Measurements from ENCODE around the gene CDH8.

Gene CDH8

DNA sequence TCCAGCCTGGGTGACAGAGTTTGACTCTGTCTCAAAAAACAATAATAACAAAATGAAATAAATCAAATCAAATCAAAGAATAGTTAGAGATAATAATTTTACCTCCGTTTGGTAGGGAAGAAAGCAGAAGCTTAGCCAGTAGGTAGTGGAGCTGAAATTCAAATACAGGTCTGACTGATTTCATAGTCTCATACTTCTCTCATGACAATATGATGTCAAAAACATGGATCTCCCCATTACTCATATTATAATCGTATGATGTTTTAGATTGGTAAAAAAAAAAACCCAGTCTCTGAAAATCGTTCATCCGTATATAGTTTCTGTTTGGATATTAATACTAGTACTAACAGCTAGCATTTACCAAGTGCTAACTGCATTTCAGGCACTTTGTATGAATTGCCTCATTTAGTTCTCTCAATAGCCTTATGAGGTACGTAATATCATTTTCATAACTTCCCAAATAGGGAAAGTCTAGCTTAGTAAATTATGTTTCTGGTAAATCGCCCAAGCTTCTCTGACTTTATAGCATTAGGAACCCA, 48.7 kb downstream of the CDH8 start:
- Histone ChIP-seq H3K9me3 (ENCODE audit: control insufficient read depth in 2 of 2, low read length in 2 of 2) (no peaks in the 10 kb centered on the region), H3K36me3 (ENCODE audit: control insufficient read depth in 2 of 2, insufficient read depth in 2 of 2, low read length in 2 of 2) (no peaks in the 10 kb centered on the region), H3K27me3 (ENCODE audit: control insufficient read depth in 1 of 2, insufficient read depth in 2 of 2, low read length in 2 of 2) (no peaks in the 10 kb centered on the region), H3K4me1 (ENCODE audit: control insufficient read depth, insufficient read depth, low read length) (no peaks in the 10 kb centered on the region), H3K9ac (ENCODE audit: low read length in 2 of 2) (no peak overlapping the region), H3K4me3 (ENCODE audit: low read length in 2 of 2) (no peak overlapping the region), H3K27ac (ENCODE audit: low read length) (no peak overlapping the region)

DNA sequence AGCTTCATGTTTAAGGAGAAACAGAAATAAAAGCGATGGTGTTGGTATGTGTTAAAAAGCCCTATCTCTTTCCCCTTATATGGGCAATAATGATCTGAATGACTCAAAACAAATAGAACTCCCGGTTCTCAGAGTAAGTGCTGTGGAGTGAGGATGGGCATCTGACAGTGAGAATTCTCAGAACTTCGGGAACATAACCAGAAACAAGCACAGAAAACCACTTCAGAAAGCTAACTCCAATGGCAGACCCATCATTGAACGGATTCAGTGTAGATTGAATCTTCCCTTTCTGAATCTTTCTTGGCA, 67.2 kb downstream of the CDH8 start:
- Histone ChIP-seq H3K27ac (ENCODE audit: low read length) (no peak overlapping the region), H3K9me3 (ENCODE audit: control insufficient read depth in 2 of 2, low read length in 2 of 2) (no peaks in the 10 kb centered on the region), H3K36me3 (ENCODE audit: control insufficient read depth in 2 of 2, insufficient read depth in 2 of 2, low read length in 2 of 2) (no peaks in the 10 kb centered on the region), H3K27me3 (ENCODE audit: control insufficient read depth in 1 of 2, insufficient read depth in 2 of 2, low read length in 2 of 2) (no peaks in the 10 kb centered on the region), H3K9ac (ENCODE audit: low read length in 2 of 2) (no peak overlapping the region), H3K4me1 (ENCODE audit: control insufficient read depth, insufficient read depth, low read length) (no peaks in the 10 kb centered on the region), H3K4me3 (ENCODE audit: low read length in 2 of 2) (no peak overlapping the region)

DNA sequence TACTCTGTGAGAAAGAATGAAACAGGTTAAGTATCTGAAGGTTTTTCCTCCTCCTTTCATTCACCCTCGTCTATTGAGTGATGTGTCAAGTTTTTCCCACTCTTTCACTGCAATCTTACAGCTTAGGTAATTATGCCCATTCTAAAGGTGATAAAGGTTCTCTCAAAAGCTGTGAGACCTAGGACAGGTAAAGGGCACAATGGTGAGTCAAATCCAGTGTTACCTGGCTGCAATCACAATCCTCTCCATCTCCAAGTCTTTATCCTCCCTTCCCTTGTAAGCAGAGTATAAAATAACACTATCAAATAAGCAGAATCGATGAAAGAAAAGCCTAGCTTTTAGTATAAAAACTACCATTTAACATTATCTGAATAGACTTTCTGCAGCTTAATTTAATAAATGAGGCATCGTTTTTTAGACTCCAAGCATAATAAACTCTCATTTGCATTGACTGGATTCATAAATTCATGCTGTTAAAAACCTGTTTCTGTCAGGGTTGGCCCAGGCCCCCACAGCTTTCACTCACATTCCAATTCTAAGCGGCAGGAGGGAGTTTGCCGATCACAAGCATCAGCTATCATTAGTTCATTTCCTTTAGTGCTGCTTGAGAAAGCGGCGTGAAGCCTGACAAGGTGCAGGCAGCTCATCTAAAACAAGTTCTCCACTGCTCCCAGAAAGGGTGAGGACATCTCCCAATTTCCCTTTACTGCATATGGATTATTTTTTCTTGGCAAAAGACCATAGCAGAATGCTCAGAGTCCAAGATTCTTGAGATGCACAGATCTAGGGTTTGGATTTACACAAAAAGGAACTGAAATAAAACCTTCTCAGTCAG, 67.8 kb downstream of the CDH8 start:
- no peaks in the 10 kb centered on the region for H3K27me3 ChIP-seq (ENCODE audit: control insufficient read depth in 1 of 2, insufficient read depth in 2 of 2, low read length in 2 of 2)
- no peaks in the 10 kb centered on the region for H3K4me1 ChIP-seq (ENCODE audit: control insufficient read depth, insufficient read depth, low read length)
- no peaks in the 10 kb centered on the region for H3K9me3 ChIP-seq (ENCODE audit: control insufficient read depth in 2 of 2, low read length in 2 of 2)
- no peak overlapping the region for H3K9ac ChIP-seq (ENCODE audit: low read length in 2 of 2)
- H3K4me3 ChIP-seq (ENCODE audit: low read length in 2 of 2): no peak overlapping the region
- no peaks in the 10 kb centered on the region for H3K36me3 ChIP-seq (ENCODE audit: control insufficient read depth in 2 of 2, insufficient read depth in 2 of 2, low read length in 2 of 2)
- no peak overlapping the region for H3K27ac ChIP-seq (ENCODE audit: low read length)

DNA sequence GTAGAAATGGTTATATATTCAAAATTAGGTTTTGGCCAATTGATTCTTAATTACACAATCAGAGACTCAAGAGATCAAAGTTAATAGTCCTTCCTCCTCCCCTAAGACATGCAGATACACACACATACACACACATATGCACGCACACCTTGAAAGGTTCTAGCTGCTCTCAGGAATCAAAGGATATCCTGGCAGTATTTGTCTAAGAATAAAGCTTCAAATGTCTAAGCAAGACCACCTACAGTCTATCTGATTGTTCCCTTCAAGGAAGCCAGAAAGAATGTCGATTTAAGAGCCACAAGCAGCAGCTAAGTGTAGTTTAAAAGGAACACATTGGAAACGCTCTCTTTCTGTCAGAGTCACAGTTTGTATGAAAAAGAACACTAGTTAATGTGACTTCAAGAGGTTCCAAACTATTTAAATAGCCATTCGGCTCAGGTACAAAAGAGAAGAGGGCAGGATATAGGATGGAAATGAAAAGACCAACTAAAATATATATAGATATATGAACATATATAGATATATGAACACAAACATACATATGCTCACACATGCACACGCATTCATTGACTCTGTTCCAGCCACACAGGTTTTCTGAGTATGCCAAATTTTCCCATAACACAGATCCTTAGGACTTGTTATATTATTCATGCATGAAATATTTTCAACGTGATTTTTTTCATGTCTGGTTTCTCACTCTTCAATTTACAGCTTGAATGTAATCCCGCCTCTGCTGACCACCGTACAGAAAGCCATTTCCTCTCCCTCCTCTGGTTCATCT, 79.0 kb downstream of the CDH8 start:
- H3K4me1 ChIP-seq (ENCODE audit: control insufficient read depth, insufficient read depth, low read length): no peaks in the 10 kb centered on the region
- no peaks in the 10 kb centered on the region for H3K27me3 ChIP-seq (ENCODE audit: control insufficient read depth in 1 of 2, insufficient read depth in 2 of 2, low read length in 2 of 2)
- H3K36me3 ChIP-seq (ENCODE audit: control insufficient read depth in 2 of 2, insufficient read depth in 2 of 2, low read length in 2 of 2): no peaks in the 10 kb centered on the region
- no peak overlapping the region for H3K9ac ChIP-seq (ENCODE audit: low read length in 2 of 2)
- no peak overlapping the region for H3K4me3 ChIP-seq (ENCODE audit: low read length in 2 of 2)
- no peaks in the 10 kb centered on the region for H3K9me3 ChIP-seq (ENCODE audit: control insufficient read depth in 2 of 2, low read length in 2 of 2)
- H3K27ac ChIP-seq (ENCODE audit: low read length): no peak overlapping the region

DNA sequence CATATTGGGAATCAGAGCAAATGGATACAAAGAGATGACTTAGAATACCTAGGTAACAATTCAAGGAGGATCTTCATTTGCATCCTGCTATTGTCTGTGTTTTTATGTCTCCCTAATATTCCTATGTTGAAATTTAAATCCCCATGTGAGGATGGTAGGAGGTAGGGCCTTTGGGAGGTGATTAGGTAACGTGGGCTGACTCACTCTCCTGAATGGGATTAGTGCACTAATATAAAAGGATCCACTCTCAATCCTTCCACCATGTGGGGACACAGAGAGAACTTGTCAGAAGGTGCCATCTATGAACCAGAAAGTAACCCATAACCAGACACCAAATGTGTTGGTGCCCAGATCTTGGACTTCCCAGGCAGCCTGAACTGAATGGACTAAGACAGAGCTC, 83.4 kb downstream of the CDH8 start:
- Histone ChIP-seq H3K36me3 (ENCODE audit: control insufficient read depth in 2 of 2, insufficient read depth in 2 of 2, low read length in 2 of 2) (no peaks in the 10 kb centered on the region), H3K9ac (ENCODE audit: low read length in 2 of 2) (no peak overlapping the region), H3K4me3 (ENCODE audit: low read length in 2 of 2) (no peak overlapping the region), H3K27me3 (ENCODE audit: control insufficient read depth in 1 of 2, insufficient read depth in 2 of 2, low read length in 2 of 2) (no peaks in the 10 kb centered on the region), H3K27ac (ENCODE audit: low read length) (no peak overlapping the region), H3K9me3 (ENCODE audit: control insufficient read depth in 2 of 2, low read length in 2 of 2) (no peaks in the 10 kb centered on the region), H3K4me1 (ENCODE audit: control insufficient read depth, insufficient read depth, low read length) (no peaks in the 10 kb centered on the region)

DNA sequence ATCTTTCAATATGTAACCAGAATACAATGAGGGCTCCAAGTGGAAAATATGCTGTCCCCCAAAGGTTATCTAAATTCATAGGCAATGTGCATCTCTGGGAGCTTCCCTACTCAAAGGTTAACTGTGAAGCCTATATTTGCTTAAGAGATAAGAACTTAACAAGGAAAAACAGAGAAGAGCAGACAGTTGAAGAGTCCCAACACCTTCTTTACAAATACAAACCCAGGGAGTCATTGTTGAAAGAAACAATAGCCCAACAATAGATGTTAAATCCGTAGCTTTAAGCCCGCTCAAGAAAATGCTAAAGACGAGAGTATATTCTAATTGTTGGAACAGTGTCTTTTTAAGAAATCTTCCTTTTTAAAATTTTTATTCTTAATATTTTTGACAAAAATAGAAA, 87.8 kb downstream of the CDH8 start:
- no peak overlapping the region for H3K4me3 ChIP-seq (ENCODE audit: low read length in 2 of 2)
- no peaks in the 10 kb centered on the region for H3K36me3 ChIP-seq (ENCODE audit: control insufficient read depth in 2 of 2, insufficient read depth in 2 of 2, low read length in 2 of 2)
- H3K9ac ChIP-seq (ENCODE audit: low read length in 2 of 2): no peak overlapping the region
- no peaks in the 10 kb centered on the region for H3K27me3 ChIP-seq (ENCODE audit: control insufficient read depth in 1 of 2, insufficient read depth in 2 of 2, low read length in 2 of 2)
- H3K27ac ChIP-seq (ENCODE audit: low read length): no peak overlapping the region
- H3K4me1 ChIP-seq (ENCODE audit: control insufficient read depth, insufficient read depth, low read length): no peaks in the 10 kb centered on the region
- H3K9me3 ChIP-seq (ENCODE audit: control insufficient read depth in 2 of 2, low read length in 2 of 2): no peaks in the 10 kb centered on the region

DNA sequence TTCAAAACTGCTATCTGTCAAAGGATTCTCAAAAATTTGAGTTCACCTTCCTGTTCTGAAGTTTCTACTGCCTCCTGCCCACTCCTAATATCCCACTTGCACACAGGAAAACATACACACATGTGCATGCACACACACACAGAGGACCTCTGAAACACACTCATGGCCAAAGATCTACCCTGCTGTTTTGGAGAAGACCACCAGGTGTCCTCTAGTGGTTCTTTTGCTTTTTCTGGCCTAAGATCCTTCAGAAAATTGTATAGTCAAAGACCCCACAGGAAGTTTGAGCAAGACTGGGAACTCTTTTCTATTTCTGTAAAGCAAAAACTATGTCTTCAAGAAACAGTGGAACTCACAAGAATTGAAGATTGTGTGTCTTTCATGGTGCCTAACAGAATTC, 90.2 kb downstream of the CDH8 start:
- Histone ChIP-seq H3K27me3 (ENCODE audit: control insufficient read depth in 1 of 2, insufficient read depth in 2 of 2, low read length in 2 of 2) (no peaks in the 10 kb centered on the region), H3K9me3 (ENCODE audit: control insufficient read depth in 2 of 2, low read length in 2 of 2) (no peaks in the 10 kb centered on the region), H3K4me1 (ENCODE audit: control insufficient read depth, insufficient read depth, low read length) (no peaks in the 10 kb centered on the region), H3K36me3 (ENCODE audit: control insufficient read depth in 2 of 2, insufficient read depth in 2 of 2, low read length in 2 of 2) (no peaks in the 10 kb centered on the region), H3K9ac (ENCODE audit: low read length in 2 of 2) (no peak overlapping the region), H3K27ac (ENCODE audit: low read length) (no peak overlapping the region), H3K4me3 (ENCODE audit: low read length in 2 of 2) (no peak overlapping the region)

DNA sequence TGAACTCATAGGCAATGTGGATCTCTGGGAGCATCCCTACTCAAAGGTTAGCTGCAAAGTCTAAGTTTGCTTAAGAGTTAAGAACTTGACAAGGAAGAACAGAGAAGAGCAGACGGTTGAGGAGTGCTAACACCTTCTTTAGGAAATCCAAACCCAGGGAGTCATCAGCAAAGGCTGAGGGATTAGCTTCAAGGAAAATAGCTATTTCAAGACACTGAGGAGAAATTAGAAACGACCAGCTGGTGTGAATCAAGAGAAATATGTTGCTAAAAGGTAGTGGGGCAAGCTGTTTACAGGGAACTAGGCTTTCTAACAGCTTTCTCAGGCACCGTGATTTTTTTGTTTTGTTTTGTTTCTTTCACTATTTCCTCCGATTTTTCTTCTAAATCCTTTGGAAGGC, 90.7 kb downstream of the CDH8 start:
- no peaks in the 10 kb centered on the region for H3K36me3 ChIP-seq (ENCODE audit: control insufficient read depth in 2 of 2, insufficient read depth in 2 of 2, low read length in 2 of 2)
- no peaks in the 10 kb centered on the region for H3K4me1 ChIP-seq (ENCODE audit: control insufficient read depth, insufficient read depth, low read length)
- no peak overlapping the region for H3K9ac ChIP-seq (ENCODE audit: low read length in 2 of 2)
- no peaks in the 10 kb centered on the region for H3K27me3 ChIP-seq (ENCODE audit: control insufficient read depth in 1 of 2, insufficient read depth in 2 of 2, low read length in 2 of 2)
- no peaks in the 10 kb centered on the region for H3K9me3 ChIP-seq (ENCODE audit: control insufficient read depth in 2 of 2, low read length in 2 of 2)
- H3K4me3 ChIP-seq (ENCODE audit: low read length in 2 of 2): no peak overlapping the region
- no peak overlapping the region for H3K27ac ChIP-seq (ENCODE audit: low read length)

DNA sequence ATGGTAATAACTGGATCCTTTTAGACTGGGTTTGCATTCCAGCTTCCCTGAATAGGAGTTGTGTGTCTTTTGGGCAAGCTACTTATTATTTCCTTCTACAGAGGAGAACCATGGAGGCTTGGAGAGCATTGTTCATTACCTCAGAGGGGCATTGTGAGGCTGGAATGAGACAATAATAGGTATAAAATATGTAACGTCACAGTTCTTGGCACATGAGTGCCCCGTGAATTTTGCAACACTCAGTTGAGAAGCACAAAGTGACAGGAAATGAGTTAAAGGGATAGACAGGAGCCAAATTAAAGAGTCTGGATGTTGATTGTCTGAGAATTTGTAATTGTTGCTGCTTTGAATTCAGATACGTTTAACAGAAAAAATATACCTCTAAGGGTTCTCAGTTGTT, 92.2 kb downstream of the CDH8 start:
- Histone ChIP-seq H3K27me3 (ENCODE audit: control insufficient read depth in 1 of 2, insufficient read depth in 2 of 2, low read length in 2 of 2) (no peaks in the 10 kb centered on the region), H3K4me3 (ENCODE audit: low read length in 2 of 2) (no peak overlapping the region), H3K4me1 (ENCODE audit: control insufficient read depth, insufficient read depth, low read length) (no peaks in the 10 kb centered on the region), H3K27ac (ENCODE audit: low read length) (no peak overlapping the region), H3K9ac (ENCODE audit: low read length in 2 of 2) (no peak overlapping the region), H3K36me3 (ENCODE audit: control insufficient read depth in 2 of 2, insufficient read depth in 2 of 2, low read length in 2 of 2) (no peaks in the 10 kb centered on the region), H3K9me3 (ENCODE audit: control insufficient read depth in 2 of 2, low read length in 2 of 2) (no peaks in the 10 kb centered on the region)

DNA sequence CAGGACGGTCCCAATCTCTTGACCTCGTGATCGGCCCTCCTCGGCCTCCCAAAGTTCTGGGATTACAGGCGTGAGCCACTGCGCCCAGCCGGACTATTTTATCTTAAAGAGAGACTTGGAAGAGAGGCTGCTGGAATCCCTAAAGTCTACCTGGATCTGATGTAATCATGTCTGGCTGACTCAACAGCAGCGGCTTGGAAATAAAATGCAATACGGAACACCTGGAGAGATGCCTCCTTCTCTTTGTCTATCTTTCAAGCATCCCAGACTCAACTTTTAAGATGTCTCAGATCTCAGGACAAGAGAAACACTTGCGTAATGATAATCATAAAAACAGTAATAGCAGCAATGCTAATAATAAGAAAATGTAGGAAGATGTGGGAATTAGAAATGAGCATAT, 95.6 kb downstream of the CDH8 start:
- no peak overlapping the region for H3K9ac ChIP-seq (ENCODE audit: low read length in 2 of 2)
- H3K27ac ChIP-seq (ENCODE audit: low read length): no peak overlapping the region
- H3K9me3 ChIP-seq (ENCODE audit: control insufficient read depth in 2 of 2, low read length in 2 of 2): no peaks in the 10 kb centered on the region
- no peaks in the 10 kb centered on the region for H3K27me3 ChIP-seq (ENCODE audit: control insufficient read depth in 1 of 2, insufficient read depth in 2 of 2, low read length in 2 of 2)
- no peaks in the 10 kb centered on the region for H3K36me3 ChIP-seq (ENCODE audit: control insufficient read depth in 2 of 2, insufficient read depth in 2 of 2, low read length in 2 of 2)
- no peak overlapping the region for H3K4me3 ChIP-seq (ENCODE audit: low read length in 2 of 2)
- H3K4me1 ChIP-seq (ENCODE audit: control insufficient read depth, insufficient read depth, low read length): no peaks in the 10 kb centered on the region

DNA sequence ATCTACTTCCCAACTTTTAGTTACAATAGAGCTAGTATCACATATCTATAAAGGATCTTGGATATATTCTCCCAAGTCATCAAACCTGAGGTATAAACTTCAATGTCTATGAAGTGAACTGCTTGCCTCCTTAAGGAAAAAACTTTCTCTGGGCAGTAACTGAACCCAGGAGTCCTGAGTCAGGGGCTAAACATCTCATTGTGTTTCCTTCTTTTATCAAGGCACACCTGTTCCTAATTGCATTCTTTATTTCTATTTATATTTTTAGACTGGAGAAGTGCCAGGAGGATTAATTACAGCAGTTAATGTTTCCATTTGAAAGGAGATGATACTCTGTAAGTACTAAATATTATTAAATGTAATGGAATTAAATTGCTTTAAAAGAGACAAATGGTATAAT, 98.6 kb downstream of the CDH8 start:
- Histone ChIP-seq H3K9ac (ENCODE audit: low read length in 2 of 2) (no peak overlapping the region), H3K4me3 (ENCODE audit: low read length in 2 of 2) (no peak overlapping the region), H3K27ac (ENCODE audit: low read length) (no peak overlapping the region), H3K9me3 (ENCODE audit: control insufficient read depth in 2 of 2, low read length in 2 of 2) (no peaks in the 10 kb centered on the region), H3K4me1 (ENCODE audit: control insufficient read depth, insufficient read depth, low read length) (no peaks in the 10 kb centered on the region), H3K36me3 (ENCODE audit: control insufficient read depth in 2 of 2, insufficient read depth in 2 of 2, low read length in 2 of 2) (no peaks in the 10 kb centered on the region), H3K27me3 (ENCODE audit: control insufficient read depth in 1 of 2, insufficient read depth in 2 of 2, low read length in 2 of 2) (no peaks in the 10 kb centered on the region)
